T-helper 1 cell (primary cell): ENCODE measurements around the gene LRP3.
"Not testable (repeated sequence)": the region's sequence is repeated elsewhere in the genome, so short reads cannot be mapped to it uniquely, and the experiment has no call there.

Experiments
- DNase-seq, 5 donors: peaks; one replicate each; pipeline ENCODE4 v3.0.0-alpha.2; 2012 to 2020

The LRP3 gene

DNA sequence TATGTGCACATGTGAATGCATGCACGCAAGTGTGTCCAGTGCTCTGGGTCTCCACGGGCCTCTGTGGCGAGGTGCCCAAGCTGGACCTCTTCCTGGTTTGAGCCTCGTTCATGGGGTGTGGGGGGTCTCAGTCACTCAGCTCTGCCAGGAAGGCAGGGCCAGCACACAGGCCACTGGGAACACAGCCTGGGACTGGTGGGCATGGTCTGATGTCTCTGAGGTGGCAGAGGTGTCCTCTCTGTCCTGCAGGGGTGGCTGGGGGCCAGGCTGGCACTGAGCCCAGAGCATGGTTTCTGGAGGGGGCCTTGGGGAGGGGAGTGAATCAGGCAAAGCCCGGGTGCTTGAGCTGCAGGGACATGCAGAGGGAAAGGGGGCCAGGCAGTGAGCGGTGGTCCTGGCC is 9.4 kb downstream of the LRP3 start:
- DNase-seq: no peak

GRCh38 chr19:33204136-33204973 is 10.2 kb downstream of the LRP3 start:
- DNase-seq: no peak

DNA sequence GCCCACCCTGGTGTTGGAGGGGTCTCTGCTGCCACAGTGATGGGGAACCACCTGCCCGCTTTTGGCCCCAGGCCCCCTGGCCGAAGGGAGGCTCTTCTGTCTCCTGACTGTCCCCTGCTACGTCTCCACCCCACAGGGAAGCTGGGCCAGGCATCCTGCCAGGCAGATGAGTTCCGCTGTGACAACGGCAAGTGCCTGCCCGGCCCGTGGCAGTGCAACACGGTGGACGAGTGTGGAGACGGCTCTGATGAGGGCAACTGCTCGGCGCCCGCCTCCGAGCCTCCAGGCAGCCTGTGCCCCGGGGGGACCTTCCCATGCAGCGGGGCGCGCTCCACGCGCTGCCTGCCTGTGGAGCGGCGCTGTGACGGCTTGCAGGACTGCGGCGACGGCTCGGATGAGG is 11.0 kb downstream of the LRP3 start:
- DNase-seq: no peak

DNA sequence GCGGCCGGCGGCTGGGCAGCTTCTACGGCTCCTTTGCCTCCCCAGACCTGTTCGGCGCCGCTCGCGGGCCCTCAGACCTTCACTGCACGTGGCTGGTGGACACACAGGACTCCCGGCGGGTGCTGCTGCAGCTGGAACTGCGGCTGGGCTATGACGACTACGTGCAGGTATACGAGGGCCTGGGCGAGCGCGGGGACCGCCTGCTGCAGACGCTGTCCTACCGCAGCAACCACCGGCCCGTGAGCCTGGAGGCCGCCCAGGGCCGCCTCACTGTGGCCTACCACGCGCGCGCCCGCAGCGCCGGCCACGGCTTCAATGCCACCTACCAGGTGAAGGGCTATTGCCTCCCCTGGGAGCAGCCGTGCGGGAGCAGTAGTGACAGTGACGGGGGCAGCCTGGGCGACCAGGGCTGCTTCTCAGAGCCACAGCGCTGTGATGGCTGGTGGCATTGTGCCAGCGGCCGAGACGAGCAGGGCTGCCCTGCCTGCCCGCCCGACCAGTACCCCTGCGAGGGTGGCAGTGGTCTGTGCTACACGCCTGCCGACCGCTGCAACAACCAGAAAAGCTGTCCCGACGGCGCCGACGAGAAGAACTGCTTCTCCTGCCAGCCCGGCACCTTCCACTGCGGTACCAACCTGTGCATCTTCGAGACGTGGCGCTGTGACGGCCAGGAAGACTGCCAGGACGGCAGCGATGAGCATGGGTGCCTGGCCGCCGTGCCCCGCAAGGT is 11.6 kb downstream of the LRP3 start:
- DNase-seq: no peak

GRCh38 chr19:33206261-33207039 is 12.3 kb downstream of the LRP3 start:
- DNase-seq: no peak

DNA sequence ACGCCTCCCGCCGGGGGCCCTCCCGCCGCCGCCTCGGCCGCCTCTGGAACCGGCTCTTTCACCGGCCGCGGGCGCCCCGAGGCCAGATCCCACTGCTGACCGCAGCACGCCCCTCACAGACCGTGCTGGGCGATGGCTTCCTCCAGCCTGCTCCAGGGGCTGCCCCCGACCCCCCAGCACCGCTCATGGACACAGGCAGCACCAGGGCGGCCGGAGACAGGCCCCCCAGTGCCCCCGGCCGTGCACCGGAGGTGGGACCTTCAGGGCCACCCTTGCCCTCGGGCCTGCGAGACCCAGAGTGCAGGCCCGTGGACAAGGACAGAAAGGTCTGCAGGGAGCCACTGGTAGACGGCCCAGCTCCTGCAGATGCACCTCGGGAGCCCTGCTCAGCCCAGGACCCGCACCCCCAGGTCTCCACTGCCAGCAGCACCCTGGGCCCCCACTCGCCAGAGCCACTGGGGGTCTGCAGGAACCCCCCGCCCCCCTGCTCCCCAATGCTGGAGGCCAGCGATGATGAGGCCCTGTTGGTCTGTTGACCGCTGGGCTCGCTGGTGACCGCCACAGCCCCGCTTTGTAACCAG is 13.0 kb downstream of the LRP3 start:
- no peak for DNase-seq

DNA sequence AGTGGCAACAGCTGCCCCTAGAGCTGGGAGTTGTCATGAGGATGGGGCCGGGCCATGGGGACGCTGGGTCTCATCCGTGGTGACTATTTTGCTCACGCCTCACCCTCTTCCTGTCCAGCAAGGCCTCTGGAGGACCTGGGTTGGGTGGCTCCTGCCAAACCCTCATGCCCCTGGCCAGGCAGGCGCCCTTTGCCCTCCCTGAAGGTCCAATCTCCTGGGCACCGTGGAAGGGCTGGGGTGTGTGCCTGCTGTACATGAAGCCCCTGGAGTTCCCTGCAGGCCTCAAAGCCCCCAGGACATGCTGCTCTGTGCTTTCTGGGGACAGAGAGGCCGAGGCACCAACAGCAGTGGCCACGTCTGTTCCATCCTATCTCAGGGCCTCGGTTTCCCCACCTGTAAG is 13.8 kb downstream of the LRP3 start:
- DNase-seq: no peak

DNA sequence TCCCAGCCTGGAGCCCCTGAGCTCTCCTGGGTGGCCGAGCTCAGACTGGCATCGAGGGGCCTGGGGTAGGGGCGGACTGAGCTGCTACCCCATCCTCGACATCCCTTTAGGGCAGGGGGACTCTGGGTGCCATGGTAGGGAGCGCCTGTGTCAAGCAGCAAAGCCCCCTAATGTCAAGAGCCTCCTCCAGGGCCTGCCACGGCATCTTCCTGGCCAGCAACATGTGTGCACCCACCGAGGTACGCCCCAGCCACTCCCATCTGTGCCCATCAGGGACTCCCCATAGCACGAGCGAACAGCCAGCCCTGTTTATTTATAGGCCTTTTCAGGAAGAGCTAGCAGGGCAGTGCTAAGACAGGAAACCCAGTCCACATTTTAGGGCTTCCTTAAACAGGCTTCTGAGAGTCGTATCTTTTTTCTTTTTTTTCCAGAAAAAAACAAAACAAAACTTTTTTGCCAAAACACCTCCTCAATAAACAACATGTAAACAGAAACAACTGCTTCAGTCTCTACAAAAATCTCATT is 14.3 kb downstream of the LRP3 start:
- no peak for DNase-seq

DNA sequence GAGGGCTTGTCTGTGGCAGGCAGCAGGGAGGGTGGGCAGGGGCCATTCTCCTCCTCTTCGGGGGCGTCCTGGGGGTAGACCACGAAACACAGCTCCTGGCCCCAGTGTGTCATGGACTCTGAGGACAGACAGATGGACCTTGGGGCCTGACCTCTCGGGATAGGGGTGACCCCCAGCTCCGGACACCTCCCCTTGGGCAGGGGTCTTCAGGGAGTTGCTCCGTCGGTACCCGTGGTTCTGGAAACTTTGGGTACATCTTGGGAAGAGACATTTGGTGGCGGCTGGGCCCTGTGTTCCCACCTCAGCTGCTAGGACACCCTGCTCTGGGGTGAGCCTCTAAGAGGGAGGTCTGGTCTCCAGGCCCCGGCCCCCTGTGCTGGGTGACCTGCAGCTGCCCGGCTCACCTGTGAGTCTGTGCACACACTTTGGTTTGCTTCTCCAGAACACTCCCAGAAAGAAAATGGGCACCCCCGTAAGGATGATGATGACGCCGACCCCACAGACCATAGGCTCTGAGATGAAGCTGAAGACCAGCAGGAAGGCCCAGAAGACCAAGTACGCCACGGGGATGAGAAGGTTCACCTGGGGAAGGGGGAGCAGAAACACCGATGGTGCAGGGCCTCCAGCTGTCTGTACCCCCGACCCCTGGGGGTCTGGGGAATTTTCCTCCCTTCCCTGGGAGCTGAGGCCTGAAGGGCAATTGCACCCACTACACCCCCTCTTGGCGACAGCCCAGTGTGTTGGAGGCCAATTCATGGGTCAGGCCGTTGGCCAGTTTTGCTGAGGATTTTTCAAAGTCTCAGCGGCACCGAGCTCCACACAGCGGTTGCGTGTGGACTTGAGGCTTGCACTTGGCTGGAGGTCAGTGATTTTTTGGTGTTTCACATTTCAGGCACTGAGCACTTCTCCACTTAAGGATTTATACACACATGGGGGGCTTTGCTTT is 15.0 kb downstream of the LRP3 start:
- no peak for DNase-seq

- not testable (repeated sequence) for DNase-seq
Observed at GRCh38 chr19:33209850-33210230, 15.7 kb downstream of the LRP3 start.

DNA sequence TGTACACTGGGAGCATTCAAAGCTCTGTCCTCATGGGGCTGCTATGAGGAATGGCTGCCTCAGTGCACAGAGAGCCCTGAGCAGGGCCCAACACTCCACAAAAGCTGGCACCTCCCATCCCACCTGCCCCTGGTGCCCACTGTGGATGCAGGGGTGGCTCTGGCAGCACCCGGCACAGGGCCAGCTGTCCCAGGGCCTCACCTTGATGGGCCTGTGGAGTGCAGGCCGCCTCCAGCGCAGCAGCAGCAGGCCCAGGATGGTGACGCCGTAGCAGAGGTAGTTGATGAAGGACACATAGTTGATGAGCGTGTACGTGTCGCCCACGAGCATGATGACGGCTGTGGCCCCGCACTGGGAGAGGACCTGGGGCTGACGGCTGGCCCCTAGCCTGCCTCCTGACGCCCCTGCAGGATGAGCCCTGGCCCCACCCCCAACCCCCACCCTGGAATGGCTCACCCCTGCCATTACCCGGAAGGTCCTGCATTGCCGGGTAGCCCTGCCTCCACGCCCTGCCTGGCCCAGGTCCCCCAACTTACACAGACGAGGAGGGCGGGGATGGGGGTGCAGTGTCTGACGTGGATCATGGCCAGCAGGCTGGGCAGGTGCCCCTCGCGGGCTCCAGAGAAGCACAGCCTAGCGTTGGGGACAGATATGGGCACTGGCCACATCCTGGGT is 16.3 kb downstream of the LRP3 start:
- no peak for DNase-seq

DNA sequence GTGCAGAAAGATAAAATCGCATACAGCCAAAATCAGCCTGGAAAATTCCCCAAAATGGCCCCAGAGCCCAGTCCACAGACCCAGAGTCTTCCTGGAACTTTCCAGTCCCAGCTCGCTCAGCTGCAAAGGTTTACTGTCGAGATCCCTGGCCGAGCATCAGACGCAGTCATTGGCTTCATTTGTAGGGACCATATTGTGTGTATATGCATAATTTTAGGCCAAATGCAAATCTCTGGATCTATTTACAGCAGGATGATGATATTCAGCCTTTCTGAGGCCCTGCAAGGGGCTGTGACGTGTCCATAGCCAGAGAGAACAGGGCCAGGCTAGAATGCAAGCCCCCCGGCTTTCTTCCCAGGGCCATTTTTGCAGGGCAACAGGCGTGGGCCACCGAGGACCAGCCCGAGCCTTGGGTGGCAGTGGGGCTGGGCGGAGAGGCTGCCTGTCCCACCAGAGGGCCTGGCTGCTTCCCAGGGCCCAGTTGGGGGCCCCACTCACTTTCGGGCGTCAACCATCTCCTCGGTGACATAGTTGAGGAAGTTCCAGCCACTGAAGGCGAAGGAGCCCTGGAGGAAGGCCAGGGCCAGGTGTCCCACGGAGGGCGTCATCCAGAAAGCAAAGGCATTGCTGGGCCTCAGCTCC is 17.8 kb downstream of the LRP3 start:
- DNase-seq: no peak

- DNase-seq: no peak
Observed at GRCh38 chr19:33212436-33213172, 18.5 kb downstream of the LRP3 start.

DNA sequence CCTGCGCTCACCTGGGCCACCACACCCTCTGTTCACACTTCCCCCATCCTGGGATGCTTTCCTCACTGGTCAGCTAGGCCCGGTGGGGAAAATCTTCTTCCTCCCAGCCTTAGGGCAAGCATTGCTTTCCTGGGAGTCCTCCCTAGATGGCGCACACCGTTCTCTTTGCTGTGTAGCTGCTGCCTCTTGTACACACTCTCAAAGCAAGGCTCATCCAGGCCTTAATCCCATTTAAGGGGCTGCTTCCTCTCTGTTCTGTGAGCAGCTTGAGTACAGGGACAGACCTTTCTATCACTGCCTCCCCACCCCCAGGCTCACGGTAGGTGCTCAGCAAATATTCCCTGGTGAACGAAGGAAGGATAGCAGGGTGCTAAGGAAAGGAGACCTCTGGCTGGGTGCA is 20.5 kb downstream of the LRP3 start:
- no peak for DNase-seq

DNA sequence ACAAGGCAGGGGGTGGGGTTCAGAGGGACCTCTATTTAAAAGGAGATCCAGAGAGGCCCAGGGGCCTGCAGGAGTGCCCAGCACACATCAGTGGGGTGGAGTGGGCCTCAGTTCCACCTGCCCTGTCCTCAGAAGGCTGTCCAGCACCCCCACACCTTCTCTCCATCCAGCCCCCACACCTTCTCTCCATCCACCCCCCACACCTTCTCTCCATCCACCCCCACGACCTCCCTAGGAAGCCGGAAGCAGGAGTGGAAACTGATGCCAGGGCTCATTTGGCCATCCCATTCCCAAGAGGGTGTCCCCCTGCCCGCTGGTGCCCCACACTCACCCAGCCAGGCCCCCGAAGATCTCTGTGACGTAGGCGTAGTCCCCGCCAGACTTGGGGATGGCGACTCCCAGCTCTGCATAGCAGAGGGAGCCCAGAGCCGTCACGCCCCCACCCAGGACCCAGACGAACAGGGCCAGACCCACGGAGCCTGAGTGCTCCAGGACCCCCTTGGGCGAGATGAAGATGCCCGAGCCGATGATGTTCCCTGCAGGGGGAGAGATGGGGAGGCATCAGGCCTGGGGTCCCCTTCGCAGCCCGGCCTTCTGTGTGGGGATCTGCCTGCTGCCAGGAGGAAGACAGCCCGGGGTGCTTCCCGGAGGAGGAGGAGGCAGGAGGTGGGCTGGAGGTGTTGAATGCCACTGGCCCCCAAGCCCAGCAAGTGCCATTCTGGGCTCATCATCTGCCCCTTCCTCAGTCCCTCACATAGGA is 21.5 kb downstream of the LRP3 start:
- no peak for DNase-seq

GRCh38 chr19:33216198-33216830 is 22.2 kb downstream of the LRP3 start:
- DNase-seq: no peak

DNA sequence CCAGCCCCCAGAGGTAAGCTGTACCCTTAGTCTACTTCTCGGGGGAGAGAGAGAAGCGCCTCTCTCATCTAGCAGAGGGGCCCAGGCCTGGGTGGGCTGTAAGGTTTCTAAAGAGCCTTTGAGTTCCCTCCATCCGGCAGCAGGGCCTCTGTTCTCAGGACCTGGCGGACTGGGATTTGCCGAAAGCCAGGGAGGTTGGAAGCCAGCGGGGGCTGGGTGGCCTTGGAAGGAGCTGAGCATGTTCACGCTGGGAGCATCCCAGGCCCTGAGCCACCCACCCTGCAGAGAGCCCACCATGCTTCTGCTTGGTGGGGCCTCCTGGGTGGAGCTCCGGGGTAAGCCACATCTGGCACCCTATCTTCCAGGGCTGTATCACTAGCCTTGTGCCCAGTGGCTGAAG is 23.8 kb downstream of the LRP3 start:
- no peak for DNase-seq

DNA sequence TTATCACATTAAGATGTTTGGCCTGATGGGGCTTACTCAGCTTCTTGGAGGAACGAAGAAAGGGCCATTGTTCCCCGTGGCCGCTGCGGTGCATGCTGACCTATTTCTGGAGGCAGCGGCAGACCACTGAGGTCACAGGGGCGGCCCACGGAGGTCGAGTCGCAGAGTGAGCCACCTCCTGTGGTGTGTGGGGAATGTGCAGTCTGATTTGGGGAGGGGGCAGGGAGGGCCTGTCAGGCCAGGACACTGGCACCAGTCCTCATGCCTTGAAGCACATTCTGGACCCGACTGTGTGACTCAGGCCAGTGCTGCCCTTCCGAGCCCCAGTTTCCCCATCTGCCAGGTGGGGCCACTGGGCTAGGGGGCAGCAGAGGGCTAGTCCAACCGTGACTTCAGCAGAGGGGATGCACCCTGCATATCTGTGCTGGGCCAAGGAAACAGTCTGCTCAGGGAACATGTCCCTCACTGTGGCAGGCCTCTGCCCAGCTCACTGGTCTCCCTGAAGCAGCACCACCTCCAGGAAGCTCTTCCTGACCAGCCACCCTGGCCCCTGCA is 25.2 kb downstream of the LRP3 start:
- DNase-seq: no peak
